Left renal cortex interstitium (tissue), 4 donors: Measurements from ENCODE around the gene TIA1. TPM values are rescaled to one million over a fixed set of nuclear protein-coding genes. Genes with fewer than 3 reads are reported as not detected.
"Not testable (repeated sequence)": the region's sequence is repeated elsewhere in the genome, so short reads cannot be mapped to it uniquely, and the experiment has no call there.

ENCODE experiments used
- DNase-seq, 4 donors: peaks; one replicate each; pipeline ENCODE4 v3.0.0-alpha.2; 2013; ENCODE audit warnings: low read depth in 4 of 4, low spot score in 2 of 4, missing footprints in 1 of 4
- polyA plus RNA-seq, 4 donors: library from polyadenylated mRNA; unstranded; fragments of 120-200 nt; gene quantifications; one replicate each; pipeline ENCODE4 v1.2.1, GENCODE V29; 2013; ENCODE audit not compliant: insufficient read length in 4 of 4

The TIA1 gene
- polyA plus RNA-seq, 4 donors = 376 to 658 (median 494) TPM

DNA sequence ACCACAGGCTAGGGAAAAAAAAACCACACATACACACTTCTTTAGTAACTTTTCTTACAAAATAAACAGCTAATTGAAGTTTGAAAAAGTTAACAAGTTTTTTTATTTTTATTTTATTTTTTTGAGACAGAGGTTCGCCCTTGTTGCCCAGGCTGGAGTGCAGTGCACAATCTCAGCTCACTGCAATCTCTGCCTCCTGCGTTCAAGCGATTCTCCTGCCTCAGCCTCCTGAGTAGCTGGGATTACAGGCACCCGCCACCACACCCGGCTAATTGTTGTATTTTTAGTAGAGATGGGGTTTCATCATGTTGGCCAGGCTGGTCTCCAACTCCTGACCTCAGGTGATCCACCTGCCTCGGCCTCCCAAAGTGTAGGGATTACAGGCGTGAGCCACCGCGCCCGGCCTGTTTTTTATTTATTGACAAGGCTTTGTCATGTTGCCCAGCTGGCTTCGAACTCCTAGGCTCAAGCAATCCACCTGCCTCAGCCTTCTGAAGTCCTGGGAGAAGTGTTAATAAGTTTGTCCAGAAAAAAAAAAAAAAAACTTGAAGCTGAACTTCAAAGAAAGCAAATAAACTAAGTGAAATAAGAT is 78.7 kb downstream of the TIA1 start:
- not testable (repeated sequence) for DNase-seq

DNA sequence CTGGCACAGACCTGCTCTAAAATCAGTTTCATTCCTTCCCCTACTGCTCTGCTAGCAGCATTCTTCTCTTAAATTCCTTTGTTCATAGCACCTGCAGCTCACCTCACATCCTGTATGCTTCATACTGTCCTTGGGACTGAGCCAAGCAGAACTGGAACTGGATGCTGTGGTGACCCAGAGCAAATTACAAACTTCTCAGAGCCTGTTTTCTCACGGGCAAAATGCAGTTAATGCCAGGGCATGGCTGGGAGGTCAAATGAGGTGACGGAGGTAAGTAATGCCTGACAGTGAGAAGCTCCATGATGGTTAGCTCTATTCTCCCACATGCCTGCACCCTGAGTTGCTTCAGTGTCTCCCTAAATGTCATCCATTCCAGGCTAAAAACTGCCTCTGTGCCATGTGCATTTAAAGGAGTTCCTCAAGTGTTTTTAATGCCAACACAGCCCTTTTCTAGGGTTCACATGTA is 87.3 kb downstream of the TIA1 start:
- no peak for DNase-seq

DNA sequence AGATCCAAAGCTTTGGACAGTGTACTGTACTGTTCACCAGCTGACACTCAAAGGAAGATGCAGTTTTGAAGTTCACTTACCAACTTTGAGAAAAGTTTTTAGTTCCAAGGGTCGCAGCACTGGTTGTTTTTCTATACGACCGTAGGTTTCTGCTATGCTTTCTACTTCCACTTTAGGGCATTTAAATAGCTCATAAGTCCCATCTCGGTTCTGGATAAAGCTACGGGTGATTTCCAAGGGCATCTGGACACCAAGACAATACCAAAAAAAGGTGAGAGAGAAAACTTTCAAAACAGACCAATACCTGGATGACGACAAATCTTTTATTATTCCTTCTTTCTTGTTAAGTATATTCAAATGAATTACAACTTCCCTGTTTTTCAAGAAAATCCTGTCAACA is 87.9 kb downstream of the TIA1 start:
- no peak for DNase-seq

Other genes starting within 250 kb of the TIA1 start
- 100 to 1,000 TPM; 250 to 363 (median 301) TPM for gene PCBP1, start 161.2 kb downstream of the TIA1 start, polyA plus RNA-seq
- gene C2orf42, start 57.6 kb downstream of the TIA1 start, polyA plus RNA-seq = 10 to 100 TPM; 16.1 to 18.6 (median 16.9) TPM
- gene PCYOX1, start 9.5 kb upstream of the TIA1 start, polyA plus RNA-seq = 10 to 100 TPM; 68.6 to 80.0 (median 74.2) TPM
- gene SNRPG, start 45.1 kb upstream of the TIA1 start, polyA plus RNA-seq = 100 to 1,000 TPM; 128 to 161 (median 137) TPM
- gene FAM136A, start 53.4 kb upstream of the TIA1 start, polyA plus RNA-seq = 10 to 100 TPM; 65.5 to 79.4 (median 70.8) TPM